ENCODE measurements around the gene UNCX.

DNA sequence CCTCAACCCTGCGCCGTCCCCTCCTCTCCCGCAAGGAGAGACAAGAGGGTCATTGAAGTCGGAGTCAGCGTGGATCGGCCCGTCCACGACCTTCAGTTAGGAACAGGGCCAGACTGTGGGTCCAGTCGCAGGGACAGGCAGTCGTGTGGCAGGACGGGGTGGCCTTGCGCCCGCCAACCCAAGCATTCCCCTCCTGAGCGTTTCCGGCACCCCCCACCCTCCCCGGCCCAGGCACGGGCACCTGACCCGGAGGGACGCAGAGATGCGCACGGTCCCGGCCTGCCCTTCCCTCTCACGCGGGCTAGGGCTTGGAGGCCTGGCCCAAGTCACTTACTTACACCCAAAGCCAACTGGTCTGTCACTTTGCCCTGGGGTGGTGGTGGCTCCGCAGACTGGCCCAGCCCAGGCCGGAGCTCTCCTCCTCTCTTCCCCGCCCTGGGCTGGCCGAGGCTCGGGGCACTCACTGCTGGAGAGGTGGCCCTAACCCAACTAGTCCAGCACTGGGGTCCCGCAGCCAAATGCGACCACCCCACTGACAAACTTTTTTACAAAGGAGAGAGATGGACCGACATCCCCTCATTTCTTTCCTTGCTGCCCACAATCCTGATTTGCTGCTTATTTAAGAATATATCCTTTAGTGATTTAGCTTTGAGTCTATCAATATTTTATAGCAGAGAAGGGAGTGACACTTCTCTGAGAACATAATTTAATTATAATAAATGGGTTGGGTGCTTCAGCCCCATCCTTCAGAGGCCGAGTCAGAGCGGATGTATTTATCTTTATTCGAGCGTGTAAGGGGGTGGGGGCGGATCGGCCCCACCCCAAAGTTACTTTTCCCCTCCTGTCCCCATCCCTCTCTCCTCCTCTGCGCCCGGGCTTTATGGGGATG lies 1.2 kb upstream of the UNCX start:
- TF ChIP-seq POLR2A (IDR thresholded peaks at IDR 0.05; ENCODE audit: low read depth, low read length), result no peak
- no peak for TF ChIP-seq MXI1 (IDR thresholded peaks at IDR 0.05; ENCODE audit: borderline replicate concordance, low read depth, low read length)
- TF ChIP-seq CTCF (conservative IDR thresholded peaks at IDR 0.05; ENCODE audit: low read depth, low read length), result no peak
- TF ChIP-seq RAD21 (IDR thresholded peaks at IDR 0.05; ENCODE audit: low read length), result no peak
- no peak for TF ChIP-seq ELK1 (IDR thresholded peaks at IDR 0.05; ENCODE audit: borderline replicate concordance, low read depth, low read length)
- TF ChIP-seq USF2 (IDR thresholded peaks at IDR 0.05; ENCODE audit: low read depth, low read length), result no peak
- no peak for TF ChIP-seq RFX5 (IDR thresholded peaks at IDR 0.05; ENCODE audit: low read depth, low read length)

Data from IMR-90 (cell line).